Gastroesophageal sphincter (tissue), 4 donors: Measurements from ENCODE around the gene CLEC11A. TPM values are rescaled to one million over a fixed set of nuclear protein-coding genes. Genes with fewer than 3 reads are reported as not detected.
"Not testable (repeated sequence)": the region's sequence is repeated elsewhere in the genome, so short reads cannot be mapped to it uniquely, and the experiment has no call there.

Experiments
- ATAC-seq: fragments of 150-250 bp; one replicate; pipeline ENCODE4 v1.9.1; 2016; ENCODE audit warnings: mild to moderate bottlenecking, moderate library complexity
- H3K27ac ChIP-seq, 4 donors: fragments of 200-600 bp; sonication (generic) in 3 of 4; 1 replicate in 3 of 4; 2 replicates in 1 of 4; pipeline ENCODE4 v1.5.1; 2016 to 2019
- H3K27me3 ChIP-seq: fragments of 200-600 bp; sonication (generic); one replicate; pipeline ENCODE4 v1.5.1; 2019
- H3K36me3 ChIP-seq, 2 donors: fragments of 200-600 bp; sonication (generic); one replicate each; pipeline ENCODE4 v1.5.1; 2019; ENCODE audit warnings: control low read depth in 1 of 2
- H3K4me1 ChIP-seq, 3 donors: fragments of 200-600 bp; sonication (generic); 1 replicate in 2 of 3; 2 replicates in 1 of 3; pipeline ENCODE4 v1.5.1; 2016 to 2019; ENCODE audit warnings: control low read depth in 2 of 3
- H3K4me3 ChIP-seq, 2 donors: fragments of 200-600 bp; sonication (generic); one replicate each; pipeline ENCODE4 v1.5.1; 2019; ENCODE audit warnings: mild to moderate bottlenecking in 1 of 2, moderate library complexity in 1 of 2
- H3K9me3 ChIP-seq, 3 donors: fragments of 200-600 bp; sonication (generic); one replicate each; pipeline ENCODE4 v1.5.1; 2017 to 2019; ENCODE audit warnings: control low read depth in 2 of 3
- EP300 ChIP-seq: sonication (generic); formaldehyde crosslinking; IDR thresholded peaks from one replicate; pipeline ENCODE4 v1.6.1; 2017; ENCODE audit warnings: antibody characterized with exemption, mild to moderate bottlenecking
- POLR2A ChIP-seq, 2 donors: fragments of 450-650 bp; IDR thresholded peaks; one replicate each; pipeline ENCODE4 v1.6.1; 2017; ENCODE audit warnings: antibody characterized with exemption in 2 of 2, mild to moderate bottlenecking in 2 of 2, moderate library complexity in 1 of 2
- POLR2AphosphoS5 ChIP-seq: sonication (generic); formaldehyde crosslinking; IDR thresholded peaks from one replicate; pipeline ENCODE4 v1.6.1; 2017; ENCODE audit warnings: antibody characterized with exemption
- WGBS, 2 donors: methylation state at CpG; one replicate each; pipeline ENCODE4 v1.1.5; 2018; ENCODE audit warnings: low coverage in 1 of 2; 5-methylcytosine and 5-hydroxymethylcytosine counted together
- total RNA-seq, 4 donors: library from RNA; depleted of rRNA; stranded (reverse); fragments of >200 nt; gene quantifications; one replicate each; pipeline ENCODE4 v1.1.0, GENCODE V29; 2016
- TF ChIP-seq, protein P1 (sequence below), 4 experiments: fragments of 200-600 bp in 2 of 4; fragments of 450-650 bp in 2 of 4; sonication (generic) in 1 of 4; IDR thresholded peaks; one replicate each; pipeline ENCODE4 v1.5.1; 2017 to 2019; ENCODE audit warnings: antibody characterized with exemption in 4 of 4, mild to moderate bottlenecking in 2 of 4, moderate library complexity in 2 of 4

Gene CLEC11A
- total RNA-seq, 4 donors from 2014 or later = 4.6 to 17.1 (median 8.4) TPM

DNA sequence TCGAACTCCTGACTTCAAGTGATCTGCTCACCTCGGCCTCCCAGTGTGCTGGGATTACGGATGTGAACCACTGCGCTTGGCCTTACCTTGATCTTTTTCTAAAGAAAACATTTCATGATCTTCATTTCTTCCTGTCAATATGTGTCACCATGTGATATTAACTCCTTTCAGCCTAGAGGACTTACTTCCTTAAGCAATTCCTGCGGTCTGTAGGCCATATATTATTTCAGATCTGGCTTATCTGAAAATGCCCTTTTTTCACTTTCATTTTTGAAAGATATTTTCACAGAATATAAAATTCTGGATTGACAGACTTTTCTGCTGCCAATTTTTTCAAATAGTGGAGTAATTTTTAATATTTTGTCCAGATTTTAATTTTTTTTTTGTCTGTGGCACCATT lies 45.1 kb downstream of the CLEC11A start:
- no peak for ATAC-seq
- Histone ChIP-seq H3K27ac (no peak overlapping the region), H3K36me3 (no peaks in the 10 kb centered on the region), H3K4me1 (no peaks in the 10 kb centered on the region), H3K9me3 (peaks cover 0 to 5% (median 0%) of the 10 kb centered on the region in 3 donors), H3K27me3 (peaks cover 93% of the 10 kb centered on the region), H3K4me3 (no peak overlapping the region)
- no peak for TF ChIP-seq POLR2A (IDR thresholded peaks at IDR 0.05)
- TF ChIP-seq, protein P1, sequence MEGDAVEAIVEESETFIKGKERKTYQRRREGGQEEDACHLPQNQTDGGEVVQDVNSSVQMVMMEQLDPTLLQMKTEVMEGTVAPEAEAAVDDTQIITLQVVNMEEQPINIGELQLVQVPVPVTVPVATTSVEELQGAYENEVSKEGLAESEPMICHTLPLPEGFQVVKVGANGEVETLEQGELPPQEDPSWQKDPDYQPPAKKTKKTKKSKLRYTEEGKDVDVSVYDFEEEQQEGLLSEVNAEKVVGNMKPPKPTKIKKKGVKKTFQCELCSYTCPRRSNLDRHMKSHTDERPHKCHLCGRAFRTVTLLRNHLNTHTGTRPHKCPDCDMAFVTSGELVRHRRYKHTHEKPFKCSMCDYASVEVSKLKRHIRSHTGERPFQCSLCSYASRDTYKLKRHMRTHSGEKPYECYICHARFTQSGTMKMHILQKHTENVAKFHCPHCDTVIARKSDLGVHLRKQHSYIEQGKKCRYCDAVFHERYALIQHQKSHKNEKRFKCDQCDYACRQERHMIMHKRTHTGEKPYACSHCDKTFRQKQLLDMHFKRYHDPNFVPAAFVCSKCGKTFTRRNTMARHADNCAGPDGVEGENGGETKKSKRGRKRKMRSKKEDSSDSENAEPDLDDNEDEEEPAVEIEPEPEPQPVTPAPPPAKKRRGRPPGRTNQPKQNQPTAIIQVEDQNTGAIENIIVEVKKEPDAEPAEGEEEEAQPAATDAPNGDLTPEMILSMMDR (IDR thresholded peaks at IDR 0.05) = no peak
- no peak for TF ChIP-seq POLR2AphosphoS5
- no peak for TF ChIP-seq EP300
- 60 to 67% methylated on average over 4 to 5 of the region's 5 CpGs for WGBS, 2 donors

DNA sequence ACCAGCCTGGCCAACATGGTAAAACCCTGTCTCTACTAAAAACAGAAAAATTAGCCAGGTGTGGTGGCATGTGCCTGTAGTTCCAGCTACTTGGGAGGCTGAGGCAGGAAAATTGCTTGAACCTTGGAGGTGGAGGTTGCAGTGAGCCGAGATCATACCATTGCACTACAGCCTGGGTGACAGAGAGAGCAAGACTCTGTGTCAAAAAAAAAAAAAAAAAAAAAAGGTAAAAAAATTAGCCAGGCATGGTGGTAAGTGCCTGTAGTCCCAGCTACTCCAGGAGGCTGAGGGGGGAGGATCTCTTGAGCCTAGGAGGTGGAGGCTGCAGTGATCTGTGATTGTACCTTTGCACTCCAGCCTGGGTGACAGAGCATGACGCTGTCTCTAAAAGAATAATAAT lies 47.0 kb downstream of the CLEC11A start, which contains the start of gene GPR32:
GPR32 (plus strand) TSS at position 301 of the 400 bp plus-strand sequence. CDS start 137 bp downstream, outside the sequence.
- peaks cover 96% of the 10 kb centered on the region for H3K27me3 ChIP-seq
- H3K4me1 ChIP-seq, ATAC-seq, H3K9me3 ChIP-seq, H3K27ac ChIP-seq, H3K36me3 ChIP-seq, H3K4me3 ChIP-seq: not testable (repeated sequence)
- WGBS, 2 donors = 63 to 100% methylated on average over 1 to 2 of the region's 2 CpGs

DNA sequence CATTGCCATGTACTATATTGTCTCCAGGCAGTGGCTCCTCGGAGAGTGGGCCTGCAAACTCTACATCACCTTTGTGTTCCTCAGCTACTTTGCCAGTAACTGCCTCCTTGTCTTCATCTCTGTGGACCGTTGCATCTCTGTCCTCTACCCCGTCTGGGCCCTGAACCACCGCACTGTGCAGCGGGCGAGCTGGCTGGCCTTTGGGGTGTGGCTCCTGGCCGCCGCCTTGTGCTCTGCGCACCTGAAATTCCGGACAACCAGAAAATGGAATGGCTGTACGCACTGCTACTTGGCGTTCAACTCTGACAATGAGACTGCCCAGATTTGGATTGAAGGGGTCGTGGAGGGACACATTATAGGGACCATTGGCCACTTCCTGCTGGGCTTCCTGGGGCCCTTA lies 47.7 kb downstream of the CLEC11A start:
- Histone ChIP-seq H3K27ac (no peak overlapping the region), H3K4me1 (no peaks in the 10 kb centered on the region), H3K4me3 (no peak overlapping the region), H3K9me3 (peaks cover 0 to 5% (median 0%) of the 10 kb centered on the region in 3 donors), H3K36me3 (no peaks in the 10 kb centered on the region), H3K27me3 (peaks cover 96% of the 10 kb centered on the region)
- 58% methylated on average over 6 of the region's 13 CpGs; no CpG with 5 or more reads in 1 of the 2 donors for WGBS, 2 donors
- TF ChIP-seq POLR2AphosphoS5 (no peak), POLR2A (IDR thresholded peaks at IDR 0.05) (no peak), EP300 (no peak)
- TF ChIP-seq, protein P1 (IDR thresholded peaks at IDR 0.05) = no peak
- no peak for ATAC-seq

DNA sequence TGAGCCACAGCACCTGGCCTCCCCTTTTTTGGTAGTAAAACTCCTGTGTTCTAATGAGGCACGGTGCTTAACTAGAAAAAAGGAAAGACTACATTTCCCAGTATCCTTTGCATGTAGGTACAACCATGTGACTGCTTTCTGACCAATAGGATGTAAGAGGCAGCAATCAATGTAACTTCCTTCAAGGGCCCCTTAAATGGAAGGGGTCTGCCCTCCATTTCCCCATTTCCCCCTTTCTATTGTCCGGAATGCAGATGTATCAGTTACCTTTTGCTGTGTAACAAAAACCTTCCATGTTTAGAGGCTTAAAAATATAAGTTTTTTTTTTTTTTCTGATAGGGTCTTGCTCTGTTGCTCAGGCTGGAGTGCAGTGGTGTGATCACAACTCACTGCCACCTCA lies 49.3 kb downstream of the CLEC11A start:
- no peak for TF ChIP-seq POLR2A (IDR thresholded peaks at IDR 0.05)
- TF ChIP-seq, protein P1 (IDR thresholded peaks at IDR 0.05) = no peak
- no peak for TF ChIP-seq EP300
- no peak for TF ChIP-seq POLR2AphosphoS5
- 42 to 65% methylated on average over 2 of the region's 2 CpGs for WGBS, 2 donors
- Histone ChIP-seq H3K4me3 (no peak overlapping the region), H3K36me3 (no peaks in the 10 kb centered on the region), H3K27me3 (peaks cover 99% of the 10 kb centered on the region), H3K27ac (no peak overlapping the region), H3K9me3 (peaks cover 0 to 18% (median 0%) of the 10 kb centered on the region in 3 donors), H3K4me1 (no peaks in the 10 kb centered on the region)
- ATAC-seq = no peak

DNA sequence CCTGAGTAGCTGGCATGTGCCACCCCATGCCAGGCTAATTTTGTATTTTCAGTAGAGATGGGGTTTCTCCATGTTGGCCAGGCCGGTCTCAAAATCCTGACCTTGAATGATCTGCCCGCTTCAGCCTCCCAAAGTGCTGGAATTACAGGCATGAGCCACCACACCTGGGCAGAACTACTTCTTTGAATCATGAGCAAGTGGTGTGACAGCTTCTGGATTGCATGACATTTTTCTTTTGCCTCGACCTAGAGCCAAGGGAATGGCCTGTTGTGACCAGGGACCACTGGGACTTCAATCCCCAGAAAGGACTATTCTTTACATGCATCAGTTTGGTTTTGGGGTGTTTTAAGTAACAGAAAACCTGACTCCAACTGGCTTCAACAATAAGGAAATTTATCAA lies 49.7 kb downstream of the CLEC11A start:
- H3K4me3 ChIP-seq, H3K27ac ChIP-seq, ATAC-seq, H3K4me1 ChIP-seq, H3K36me3 ChIP-seq: not testable (repeated sequence)
- Histone ChIP-seq H3K9me3 (peaks cover 0 to 18% (median 0%) of the 10 kb centered on the region in 3 donors), H3K27me3 (peaks cover 99% of the 10 kb centered on the region)
- WGBS, 2 donors = 100% methylated on average over 1 of the region's 3 CpGs; no CpG with 5 or more reads in 1 of the 2 donors

DNA sequence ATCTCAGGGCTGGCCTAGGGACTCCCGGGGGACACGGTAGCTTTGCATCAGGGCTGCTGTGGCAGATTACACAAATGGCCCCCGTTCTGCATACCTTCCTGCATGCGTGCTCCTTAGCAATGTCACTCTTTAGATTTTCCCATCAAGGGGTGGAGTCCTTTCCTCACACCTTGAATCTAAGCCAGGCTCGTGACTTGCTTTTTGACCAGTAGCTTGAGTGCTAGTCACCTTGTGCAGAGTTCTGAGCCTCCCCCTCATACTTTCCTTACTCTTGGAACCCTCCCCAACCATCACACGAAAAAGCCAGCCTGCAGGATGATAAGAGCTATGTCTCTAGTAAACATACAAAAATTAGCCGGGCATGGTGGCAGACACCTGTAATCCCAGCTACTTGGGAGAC lies 50.3 kb downstream of the CLEC11A start:
- WGBS, 2 donors = 47% methylated on average over 3 of the region's 7 CpGs; no CpG with 5 or more reads in 1 of the 2 donors
- not testable (repeated sequence) for H3K36me3 ChIP-seq, H3K4me1 ChIP-seq, H3K27ac ChIP-seq, H3K4me3 ChIP-seq, ATAC-seq
- Histone ChIP-seq H3K9me3 (peaks cover 0 to 18% (median 0%) of the 10 kb centered on the region in 3 donors), H3K27me3 (peaks cover 99% of the 10 kb centered on the region)

Other genes with a start within 250 kb of the CLEC11A start
- gene EMC10, start 246.9 kb upstream of the CLEC11A start, total RNA-seq = 10 to 100 TPM; 55.5 to 75.9 (median 71.5) TPM
- 1 to 10 TPM in 1 of 4 donors, under 1 TPM in 1, not detected in 2; 0.78 to 1.7 TPM for gene GARIN5A, start 246.5 kb upstream of the CLEC11A start, total RNA-seq
- gene JOSD2, start 212.2 kb upstream of the CLEC11A start, total RNA-seq = 10 to 100 TPM; 16.1 to 39.8 (median 26.1) TPM
- gene ASPDH, start 209.5 kb upstream of the CLEC11A start, total RNA-seq = not detected
- gene LRRC4B, start 154.9 kb upstream of the CLEC11A start, total RNA-seq = 1 to 10 TPM; 5.0 to 9.3 (median 7.6) TPM
- under 1 TPM in 1 of 4 donors, not detected in 3; 0.42 TPM for gene SYT3, start 83.5 kb upstream of the CLEC11A start, total RNA-seq
- not detected for gene C19orf81, start 73.9 kb upstream of the CLEC11A start, total RNA-seq
- under 1 TPM in 3 of 4 donors, not detected in 1; 0.15 to 0.40 (median 0.31) TPM for gene SHANK1, start 3.6 kb upstream of the CLEC11A start, total RNA-seq
- not detected for gene GPR32, start 47.1 kb downstream of the CLEC11A start, total RNA-seq
- not detected for gene ACP4, start 67.1 kb downstream of the CLEC11A start, total RNA-seq
- not detected for gene KLK1, start 100.4 kb downstream of the CLEC11A start, total RNA-seq
- not detected for gene KLK15, start 110.2 kb downstream of the CLEC11A start, total RNA-seq
- gene KLK3, start 131.6 kb downstream of the CLEC11A start, total RNA-seq = not detected
- not detected for gene KLK2, start 150.1 kb downstream of the CLEC11A start, total RNA-seq
- gene KLK4, start 188.0 kb downstream of the CLEC11A start, total RNA-seq = not detected
- 1 to 10 TPM in 1 of 4 donors, not detected in 3; 1.2 TPM for gene KLK5, start 229.7 kb downstream of the CLEC11A start, total RNA-seq
- gene KLK6, start 246.2 kb downstream of the CLEC11A start, total RNA-seq = 1 to 10 TPM in 2 of 4 donors, not detected in 2; 1.1 to 7.8 TPM